ENCODE data around the gene PHF11.
"Not testable (repeated sequence)": the region's sequence is repeated elsewhere in the genome, so short reads cannot be mapped to it uniquely, and the experiment has no call there.

PHF11 gene

DNA sequence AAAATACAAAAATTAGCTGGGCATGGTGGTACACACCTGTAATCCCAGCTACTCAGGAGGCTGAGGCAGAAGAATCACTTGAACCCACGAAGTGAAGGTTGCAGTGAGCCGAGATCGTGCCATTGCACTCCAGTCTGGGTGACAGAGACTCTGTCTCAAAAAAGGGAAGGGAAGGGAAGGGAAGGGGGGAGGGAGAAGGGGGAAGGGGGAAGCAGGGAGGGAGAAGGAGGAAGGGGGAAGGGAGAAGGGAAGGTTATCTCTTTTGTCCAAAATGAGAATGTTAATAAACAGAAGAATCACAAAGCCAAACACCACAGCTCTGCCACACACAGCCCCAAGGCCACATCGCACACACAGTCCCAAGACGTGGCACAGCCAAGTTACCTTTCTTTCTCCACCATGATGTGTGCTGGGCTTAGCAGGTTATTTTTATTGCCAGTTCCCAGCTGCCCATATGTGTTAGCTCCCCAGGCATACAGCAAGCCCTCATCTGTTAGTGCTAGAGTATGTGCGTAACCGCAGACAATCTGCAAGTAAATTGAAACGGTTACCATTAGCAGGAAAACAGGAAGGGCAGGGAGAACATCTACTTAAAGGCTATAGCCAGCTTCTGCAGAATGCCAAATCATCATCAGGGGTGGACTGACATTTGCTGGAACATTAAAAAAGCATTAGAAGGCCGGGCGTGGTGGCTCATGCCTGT is 55.3 kb downstream of the PHF11 start:
- no peak for DNase-seq

- no peak for DNase-seq
Observed at GRCh38 chr13:49553888-49554287, 58.1 kb downstream of the PHF11 start.

- no peak for DNase-seq
Observed at GRCh38 chr13:49554387-49554786, 58.6 kb downstream of the PHF11 start.

GRCh38 chr13:49559006-49559405 is 63.3 kb downstream of the PHF11 start:
- no peak for DNase-seq

DNA sequence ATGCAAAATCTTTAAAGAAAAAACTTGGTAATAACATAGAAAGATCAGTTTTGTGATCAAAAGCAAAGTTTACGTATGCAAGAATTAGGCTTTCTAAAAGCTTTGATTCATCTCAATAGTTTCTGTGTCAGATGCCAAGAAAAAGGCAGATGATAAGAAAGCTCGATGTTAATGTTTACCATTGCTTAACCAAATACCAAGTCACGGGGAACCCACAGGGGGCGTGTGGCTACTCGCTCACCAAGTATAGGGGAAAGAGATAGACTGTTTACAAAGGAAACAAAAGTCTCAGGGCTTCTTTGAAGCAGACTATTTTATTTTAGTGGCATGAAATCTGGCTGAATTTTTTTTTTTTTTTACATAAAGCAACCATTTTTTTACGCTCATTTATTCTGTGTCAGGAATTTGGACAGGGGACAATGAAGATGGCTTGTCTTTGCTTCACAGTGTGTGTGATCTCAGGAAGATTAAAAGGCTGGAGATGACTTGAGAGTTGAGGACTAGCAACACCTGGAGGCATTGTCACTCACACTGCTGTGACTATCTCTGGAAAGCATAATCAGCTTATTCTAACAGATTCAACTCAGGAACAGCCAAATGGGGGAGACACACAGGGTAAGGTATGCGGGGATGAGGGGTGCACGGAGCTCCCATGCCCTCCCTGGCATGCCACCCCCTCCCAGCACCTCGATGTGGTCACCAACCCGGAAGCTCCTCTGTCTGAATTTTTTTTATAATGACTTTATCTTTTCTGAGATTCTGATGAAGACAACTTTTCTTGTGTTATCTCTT is 64.7 kb downstream of the PHF11 start:
- DNase-seq = no peak

GRCh38 chr13:49561062-49561410 is 65.3 kb downstream of the PHF11 start:
- DNase-seq = no peak

DNA sequence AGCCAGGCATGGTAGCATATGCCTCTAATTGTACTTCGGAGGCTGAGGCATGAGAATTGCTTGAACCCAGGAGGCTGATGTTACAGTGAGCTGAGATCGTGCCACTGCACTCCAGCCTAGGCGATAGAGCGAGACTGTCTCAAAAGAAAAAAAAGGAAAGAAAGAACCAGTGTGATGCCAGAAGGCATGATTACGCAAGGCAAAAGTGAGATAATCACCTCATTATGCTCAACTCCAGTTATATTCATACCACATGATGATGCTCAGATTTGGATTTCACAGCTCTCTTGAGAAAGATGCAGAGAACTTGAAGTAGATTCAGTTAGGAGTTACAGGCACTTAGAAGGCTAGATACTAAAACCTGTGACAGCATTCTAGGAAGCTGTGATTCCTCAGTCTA is 67.8 kb downstream of the PHF11 start:
- no peak for DNase-seq

DNA sequence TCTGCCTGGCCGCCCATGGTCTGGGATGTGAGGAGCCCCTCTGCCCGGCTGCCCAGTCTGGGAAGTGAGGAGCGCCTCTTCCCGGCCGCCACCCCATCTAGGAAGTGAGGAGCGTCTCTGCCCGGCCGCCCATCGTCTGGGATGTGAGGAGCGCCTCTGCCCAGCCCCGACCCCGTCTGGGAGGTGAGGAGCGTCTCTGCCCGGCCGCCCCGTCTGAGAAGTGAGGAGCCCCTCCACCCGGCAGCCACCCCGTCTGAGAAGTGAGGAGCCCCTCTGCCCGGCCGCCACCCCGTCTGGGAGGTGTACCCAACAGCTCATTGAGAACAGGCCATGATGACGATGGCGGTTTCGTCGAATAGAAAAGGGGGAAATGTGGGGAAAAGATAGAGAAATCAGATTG is 69.7 kb downstream of the PHF11 start:
- not testable (repeated sequence) for DNase-seq

DNA sequence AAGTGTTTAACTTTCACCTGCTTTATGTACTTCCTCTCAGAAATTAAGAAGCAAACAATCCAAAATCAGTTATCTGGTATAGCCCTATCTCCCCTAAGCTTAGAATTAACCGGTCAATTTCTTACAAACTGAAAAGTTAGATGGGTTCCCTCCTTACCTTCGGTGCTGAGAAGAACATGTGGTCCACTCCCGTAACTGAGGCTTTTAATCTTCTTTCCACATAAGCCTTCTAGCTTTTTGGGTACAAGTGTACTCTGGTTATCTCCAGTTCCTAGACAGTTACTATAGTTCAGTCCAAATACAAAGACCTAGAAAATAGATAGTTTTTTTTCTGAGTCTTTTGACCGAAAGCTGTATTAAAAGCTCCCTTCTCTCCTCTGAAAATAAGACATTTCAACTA is 70.7 kb downstream of the PHF11 start:
- DNase-seq = no peak

GRCh38 chr13:49567491-49567890 is 71.7 kb downstream of the PHF11 start:
- no peak for DNase-seq

GRCh38 chr13:49569993-49570689 is 74.4 kb downstream of the PHF11 start:
- DNase-seq = no peak

- DNase-seq = no peak
Observed at GRCh38 chr13:49571299-49572240, 75.8 kb downstream of the PHF11 start.

Data from DMS53 (cell line).